ENCODE data around the gene C4BPA.

C4BPA gene

GRCh38 chr1:207103892-207104373 is at the start of gene C4BPA:
Gene C4BPA (plus strand): TSS chr1:207104233. CDS start chr1:207113026, 8,793 bp downstream.
- DNase-seq, result no peak

GRCh38 chr1:207054491-207054890 is 49.5 kb upstream of the C4BPA start:
- DNase-seq, result no peak

GRCh38 chr1:207055386-207056001 is 48.5 kb upstream of the C4BPA start:
- DNase-seq, result no peak

- DNase-seq, result no peak
Observed at GRCh38 chr1:207056673-207057072, 47.4 kb upstream of the C4BPA start.

GRCh38 chr1:207058252-207058651 is 45.8 kb upstream of the C4BPA start:
- DNase-seq, result no peak

GRCh38 chr1:207058878-207059867 is 44.9 kb upstream of the C4BPA start:
- DNase-seq, result no peak

GRCh38 chr1:207059881-207060280 is 44.2 kb upstream of the C4BPA start:
- no peak for DNase-seq

- no peak for DNase-seq
Observed at GRCh38 chr1:207060596-207060995, 43.4 kb upstream of the C4BPA start.

GRCh38 chr1:207062058-207062457 is 42.0 kb upstream of the C4BPA start:
- DNase-seq, result no peak

- no peak for DNase-seq
Observed at GRCh38 chr1:207063014-207063413, 41.0 kb upstream of the C4BPA start.

- no peak for DNase-seq
Observed at GRCh38 chr1:207064561-207064960, 39.5 kb upstream of the C4BPA start.

- no peak for DNase-seq
Observed at GRCh38 chr1:207067185-207067584, 36.8 kb upstream of the C4BPA start.

- DNase-seq, result no peak
Observed at GRCh38 chr1:207067665-207068064, 36.4 kb upstream of the C4BPA start.

- no peak for DNase-seq
Observed at GRCh38 chr1:207069061-207069460, 35.0 kb upstream of the C4BPA start.

GRCh38 chr1:207069858-207070506 is 34.1 kb upstream of the C4BPA start:
- DNase-seq, result no peak

GRCh38 chr1:207070811-207071210 is 33.2 kb upstream of the C4BPA start:
- DNase-seq, result no peak

- no peak for DNase-seq
Observed at GRCh38 chr1:207071426-207071825, 32.6 kb upstream of the C4BPA start.

GRCh38 chr1:207072233-207072632 is 31.8 kb upstream of the C4BPA start:
- DNase-seq, result no peak

GRCh38 chr1:207073906-207074820 is 29.9 kb upstream of the C4BPA start:
- DNase-seq, result peak; percentile 55

- DNase-seq, result no peak
Observed at GRCh38 chr1:207076181-207076955, 27.7 kb upstream of the C4BPA start.

GRCh38 chr1:207077012-207077411 is 27.0 kb upstream of the C4BPA start:
- no peak for DNase-seq
